ENCODE measurements around the gene IGF2.
"Not testable (repeated sequence)": the region's sequence is repeated elsewhere in the genome, so short reads cannot be mapped to it uniquely, and the experiment has no call there.

IGF2 gene, protein sequence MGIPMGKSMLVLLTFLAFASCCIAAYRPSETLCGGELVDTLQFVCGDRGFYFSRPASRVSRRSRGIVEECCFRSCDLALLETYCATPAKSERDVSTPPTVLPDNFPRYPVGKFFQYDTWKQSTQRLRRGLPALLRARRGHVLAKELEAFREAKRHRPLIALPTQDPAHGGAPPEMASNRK

DNA sequence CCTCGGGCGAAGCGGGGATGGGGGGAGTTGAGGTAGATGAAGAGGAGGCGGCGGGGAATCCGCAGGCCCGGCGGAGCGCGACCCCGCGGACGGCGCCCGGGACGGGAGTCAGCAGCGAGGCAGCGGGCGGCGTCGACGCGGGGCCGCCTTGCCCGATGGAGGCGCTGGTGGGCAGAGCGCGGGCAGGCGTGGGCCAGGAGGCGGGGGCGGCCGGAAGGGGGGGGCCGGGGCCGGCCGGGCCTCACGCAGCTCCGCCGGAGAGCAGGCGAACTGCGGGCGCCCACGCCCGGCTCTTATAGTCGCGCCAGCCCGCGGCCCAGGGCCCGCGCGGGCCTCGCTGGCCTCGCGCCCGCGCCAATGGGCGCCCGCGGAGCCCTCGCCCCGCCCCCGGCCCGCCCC, at the start of gene IGF2:
Gene IGF2 (minus strand): TSS at position 267 of the 399 bp plus-strand sequence. CDS start 3,866 bp downstream, outside the sequence.
- DNase-seq = no peak

DNA sequence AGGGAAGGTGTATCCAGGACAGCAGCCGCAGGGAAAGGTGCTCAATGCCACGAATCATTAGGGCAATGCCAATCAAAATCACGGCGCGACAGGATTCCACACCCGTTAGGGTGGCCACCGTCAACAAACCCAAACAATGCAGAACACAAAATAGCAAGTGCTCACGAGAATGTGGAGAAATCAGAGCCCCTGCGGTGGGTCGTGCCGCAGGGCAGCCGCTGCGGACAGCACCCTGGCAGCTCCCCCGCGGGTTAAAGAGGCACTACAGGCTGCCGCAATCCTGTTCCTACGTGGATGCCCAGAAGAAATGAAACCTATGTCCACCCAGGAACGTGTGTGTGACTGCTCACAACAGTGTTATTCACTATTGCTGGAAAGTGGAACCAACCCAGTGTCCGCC, 49.6 kb upstream of the IGF2 start:
- DNase-seq = no peak

DNA sequence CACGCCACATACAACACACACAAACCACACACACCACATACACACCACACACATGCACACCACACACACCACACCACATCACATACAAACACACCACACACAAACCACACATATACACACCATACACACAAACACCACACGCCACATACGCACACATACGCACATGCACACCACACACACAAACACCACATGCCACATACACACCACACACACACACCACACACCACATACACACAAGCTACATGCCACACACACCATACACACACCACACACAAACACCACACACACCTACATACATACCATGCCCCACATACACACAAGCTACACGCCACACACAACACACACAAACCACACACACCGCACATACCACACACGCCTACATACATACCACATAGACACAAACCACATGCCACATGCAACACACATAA, 48.1 kb upstream of the IGF2 start:
- no peak for DNase-seq

DNA sequence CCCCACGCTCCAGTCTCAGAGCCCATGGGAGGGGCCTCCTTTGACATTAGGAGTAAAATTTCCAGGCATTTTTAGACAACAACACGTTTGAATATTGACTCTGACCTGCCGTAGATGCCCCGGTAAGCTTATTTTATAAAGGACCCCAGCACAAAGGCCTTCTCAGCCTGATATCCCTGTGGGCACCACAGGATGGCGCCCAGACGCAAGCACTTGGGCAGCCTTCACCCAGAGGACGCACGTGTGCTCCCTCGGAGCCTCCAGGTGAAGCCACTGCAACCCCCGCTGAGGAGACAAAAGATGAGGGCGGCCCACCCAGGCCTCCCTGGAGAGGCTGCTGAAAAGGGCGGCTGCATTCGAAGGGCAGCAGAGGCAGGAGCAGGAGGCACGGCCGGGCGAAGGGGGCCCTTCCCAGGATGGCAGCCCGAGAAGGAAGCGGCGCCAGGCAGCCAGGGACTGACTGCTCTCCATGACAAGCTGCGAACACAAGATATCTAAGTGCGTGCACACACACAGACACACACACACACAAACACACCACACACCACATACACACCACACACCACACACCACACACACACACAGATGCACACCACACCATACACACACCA, 47.6 kb upstream of the IGF2 start:
- DNase-seq = no peak

GRCh38 chr11:2185324-2186085, 46.3 kb upstream of the IGF2 start:
- no peak for DNase-seq

- DNase-seq = no peak
Measured at GRCh38 chr11:2182692-2183474, 43.7 kb upstream of the IGF2 start.

- DNase-seq = no peak
Measured at GRCh38 chr11:2182075-2182474, 42.9 kb upstream of the IGF2 start.

DNA sequence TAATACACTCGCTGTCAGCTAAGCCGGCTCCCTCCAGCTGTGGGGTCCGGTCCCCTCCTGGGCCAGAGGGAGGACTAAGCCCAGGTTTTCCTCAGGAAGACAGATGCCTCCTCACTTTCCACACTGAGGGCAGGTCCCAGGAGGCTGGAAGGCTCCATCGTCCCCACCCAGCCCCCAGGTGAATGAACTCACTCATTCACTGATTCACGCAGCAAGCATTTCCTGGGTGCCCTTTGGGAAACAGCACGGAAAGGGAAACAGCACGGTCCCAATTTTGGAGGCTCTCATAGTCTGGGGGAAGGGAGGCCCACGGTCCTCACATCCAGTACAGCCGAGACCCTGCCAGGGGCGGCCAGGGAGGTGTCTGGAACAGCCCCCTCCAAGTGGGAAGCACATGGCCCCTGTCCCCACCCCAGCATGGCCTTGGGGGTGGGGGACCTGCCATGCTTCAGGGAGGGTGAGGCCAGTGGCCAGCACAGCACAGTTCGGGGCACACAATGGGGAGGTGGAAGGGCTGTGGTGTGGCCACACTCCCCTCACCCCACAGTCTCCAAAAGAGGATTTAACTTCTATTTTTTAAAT, 41.7 kb upstream of the IGF2 start:
- no peak for DNase-seq

DNA sequence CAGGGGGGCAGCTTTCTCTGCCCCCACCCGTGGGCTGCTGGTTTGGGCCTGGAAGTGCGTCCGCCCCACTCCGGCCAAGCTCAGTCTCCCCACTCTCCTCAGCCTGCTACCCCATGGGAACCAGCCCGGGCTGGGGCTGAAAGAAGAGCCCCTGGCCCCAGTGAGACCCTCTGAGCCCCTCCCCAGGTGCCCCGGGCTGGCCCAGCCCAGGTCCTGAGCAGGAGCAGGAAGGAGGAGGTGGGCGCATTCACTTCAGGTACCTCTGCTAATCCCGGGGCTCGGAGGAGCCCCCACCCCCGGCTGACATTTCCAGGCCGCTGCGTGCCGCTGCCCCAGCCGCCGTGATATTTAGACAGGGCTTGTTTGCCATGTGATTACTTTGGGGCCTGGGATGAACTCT, 41.2 kb upstream of the IGF2 start:
- no peak for DNase-seq

DNA sequence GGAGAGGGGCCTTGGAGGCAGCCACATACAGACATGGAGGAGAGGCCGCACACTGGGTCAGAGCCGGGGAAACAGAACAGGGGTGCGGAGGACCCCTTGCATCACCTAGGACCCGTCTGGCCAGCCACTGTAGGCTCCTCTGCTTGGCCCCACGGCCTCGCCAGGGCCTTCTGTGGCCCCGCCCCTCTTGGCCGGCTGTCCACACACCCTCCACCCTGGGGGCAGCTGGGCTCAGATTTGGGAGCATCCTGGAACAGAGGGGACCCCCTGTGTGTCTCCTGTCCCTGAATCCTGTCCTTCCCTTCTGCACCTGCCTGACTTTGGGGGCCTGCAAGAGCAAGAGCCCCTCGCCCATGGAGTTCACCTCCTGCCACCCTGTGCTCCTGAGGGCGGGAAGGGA, 40.3 kb upstream of the IGF2 start:
- no peak for DNase-seq

GRCh38 chr11:2178906-2179494, 39.8 kb upstream of the IGF2 start:
- no peak for DNase-seq

GRCh38 chr11:2178055-2178773, 39.0 kb upstream of the IGF2 start:
- DNase-seq = not testable (repeated sequence)

DNA sequence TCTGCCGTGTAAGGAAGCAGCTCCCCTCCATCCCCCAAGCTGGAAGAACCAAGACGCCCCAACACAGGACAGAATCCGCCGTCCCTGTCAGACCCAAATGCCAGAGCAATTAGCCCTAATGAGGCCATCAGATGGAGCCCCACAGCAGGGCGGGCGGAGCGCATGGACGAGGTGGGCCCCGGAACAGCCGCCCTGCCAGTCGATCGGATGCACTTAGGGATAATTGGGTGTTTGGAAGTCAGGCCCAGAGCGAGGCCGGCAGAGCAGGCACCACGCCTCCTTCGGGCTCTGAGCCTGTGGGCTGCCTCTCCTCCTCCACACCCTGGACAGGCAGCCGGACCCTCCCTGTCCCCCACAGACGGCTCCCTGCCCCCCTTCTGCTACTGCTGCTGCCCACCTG, 37.9 kb upstream of the IGF2 start:
- DNase-seq = no peak

DNA sequence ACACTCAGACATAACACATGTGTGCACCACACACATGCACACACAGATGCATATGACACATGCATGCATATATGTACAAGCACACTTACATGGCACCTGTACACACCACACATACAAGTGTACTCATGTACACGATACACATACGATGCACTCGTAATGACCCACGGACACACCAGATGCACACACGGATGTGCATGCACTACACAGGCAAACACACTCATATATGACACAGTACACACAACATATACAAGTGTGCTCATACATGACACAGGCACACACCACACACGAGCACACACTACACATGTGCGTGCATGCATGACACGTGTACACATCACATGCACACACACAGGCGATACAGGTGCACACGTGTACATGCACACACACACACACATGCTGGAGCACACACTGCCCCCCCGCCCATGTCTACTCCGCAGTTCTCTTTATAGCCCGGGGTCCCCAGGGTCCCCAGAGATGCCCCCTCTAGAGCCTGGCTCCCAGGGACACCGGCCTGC, 37.3 kb upstream of the IGF2 start:
- no peak for DNase-seq

GRCh38 chr11:2175659-2176058, 36.5 kb upstream of the IGF2 start:
- no peak for DNase-seq

DNA sequence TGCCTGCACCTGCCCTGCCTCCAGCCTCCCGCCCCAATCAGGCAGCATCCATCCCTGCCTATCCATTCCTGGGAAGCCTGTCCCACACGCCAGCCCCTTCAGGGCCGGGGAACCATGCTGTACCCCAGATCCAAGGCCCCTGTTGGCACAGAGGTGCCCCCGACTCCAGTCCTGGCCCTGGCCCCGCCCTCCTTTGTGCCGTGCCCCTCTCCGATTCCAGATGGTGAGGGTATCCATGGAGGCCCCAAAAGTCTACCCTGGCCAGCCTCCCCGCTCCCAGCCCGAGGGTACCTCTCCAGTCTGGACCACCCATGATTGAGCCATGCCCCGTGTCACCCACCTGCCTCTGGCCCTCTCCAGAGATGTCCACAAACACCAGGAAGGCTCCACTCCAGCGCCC, 35.2 kb upstream of the IGF2 start:
- DNase-seq = no peak

DNA sequence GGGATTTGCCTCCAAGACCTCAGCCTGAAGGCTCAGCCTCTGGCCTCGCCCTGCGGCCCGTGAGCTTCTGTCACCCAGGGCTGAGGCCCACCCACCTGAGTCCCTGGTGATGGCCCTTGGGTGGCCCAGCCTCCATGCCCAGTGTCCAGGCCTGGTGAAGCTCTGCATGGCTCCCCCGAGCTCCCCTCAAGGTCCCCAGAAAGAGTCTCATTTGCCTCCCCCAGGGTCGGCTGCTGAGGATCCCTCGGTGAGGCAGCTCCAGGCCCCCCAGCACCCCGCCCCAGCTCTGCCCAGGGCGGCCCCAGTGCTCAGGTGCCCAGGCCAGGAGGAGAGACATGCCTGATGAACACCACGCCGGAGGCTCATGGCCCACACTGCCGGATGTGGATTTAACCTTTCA, 34.6 kb upstream of the IGF2 start:
- no peak for DNase-seq

DNA sequence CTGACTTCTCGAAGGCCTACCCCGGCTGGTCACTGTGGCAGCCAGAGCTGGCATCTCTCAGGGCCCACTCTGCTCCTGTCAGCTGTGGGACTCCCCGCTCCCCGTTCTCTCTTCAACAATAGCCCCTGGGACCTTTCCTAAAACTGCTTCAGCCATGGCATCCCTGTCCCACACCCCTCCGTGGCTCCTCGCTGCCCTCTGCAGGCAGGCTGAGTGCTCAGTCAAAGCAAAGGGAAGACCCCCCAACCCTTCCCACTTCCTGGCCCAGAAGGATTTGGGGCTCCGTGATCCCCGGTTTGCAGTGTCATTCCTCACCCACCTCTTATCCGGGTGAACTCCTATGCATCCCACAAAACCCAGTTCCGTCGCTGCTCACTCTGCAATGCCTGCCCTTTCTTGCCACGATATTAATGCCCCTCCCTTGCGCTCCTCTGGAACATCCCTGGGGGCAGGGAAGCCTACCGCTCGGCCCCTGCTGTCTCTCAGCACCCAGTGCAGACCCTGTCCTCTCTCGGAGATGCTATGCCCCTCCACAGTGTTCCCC, 34.0 kb upstream of the IGF2 start:
- DNase-seq = no peak

DNA sequence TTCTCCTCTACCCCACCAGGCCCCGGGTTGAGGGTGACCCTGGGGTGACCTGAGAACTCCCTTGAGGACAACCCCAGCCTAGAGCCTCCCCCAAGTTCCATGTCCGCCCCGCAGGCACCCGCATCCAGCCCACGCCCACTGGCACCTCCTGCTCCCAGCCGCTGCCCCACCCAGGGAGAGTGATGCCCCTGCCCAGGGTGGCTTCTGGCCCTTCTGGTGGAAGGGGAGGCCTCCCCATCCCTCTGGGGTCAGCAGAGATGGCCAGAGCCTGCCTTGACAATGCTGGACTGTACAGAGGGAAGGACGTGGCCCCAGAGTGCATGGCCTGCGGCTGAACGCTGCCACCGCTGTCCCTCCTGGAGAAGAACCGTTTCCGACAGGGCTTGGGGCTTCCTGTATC, 33.5 kb upstream of the IGF2 start:
- DNase-seq = no peak

DNA sequence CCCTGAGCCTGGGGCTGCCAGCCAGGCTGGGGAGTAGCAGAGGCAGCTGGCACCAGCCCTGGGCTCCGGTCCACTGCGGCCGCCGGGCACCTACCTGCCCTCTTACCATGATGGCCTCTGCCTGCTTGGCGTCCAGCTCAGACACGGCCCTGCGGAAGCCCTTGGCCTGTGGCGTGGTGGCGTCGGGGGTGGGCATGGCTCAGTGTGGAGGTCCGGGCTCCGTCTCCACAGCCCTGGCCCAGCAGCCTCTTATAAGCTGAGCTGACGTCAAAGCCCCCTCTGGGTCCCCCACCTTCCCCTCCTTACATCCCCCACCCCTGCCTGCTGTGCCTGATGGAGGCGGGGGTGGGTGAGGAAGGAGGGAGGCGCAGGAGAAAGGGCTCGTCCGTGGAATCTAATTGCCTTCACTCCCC, 32.4 kb upstream of the IGF2 start, which contains the start of gene TH:
Gene TH (minus strand): TSS at position 225 of the 413 bp plus-strand sequence. CDS start 29 bp downstream, at position 196.
- DNase-seq = no peak
